Middle frontal gyrus (tissue), 1 donor: ENCODE measurements around the gene IL5.
"Not testable (repeated sequence)": the region's sequence is repeated elsewhere in the genome, so short reads cannot be mapped to it uniquely, and the experiment has no call there.

Experiments used
- DNase-seq: peaks from one replicate; pipeline ENCODE4 v3.0.0-alpha.2; 2015; ENCODE audit warnings: low spot score; ENCODE audit errors: extremely low spot score

IL5 gene

DNA sequence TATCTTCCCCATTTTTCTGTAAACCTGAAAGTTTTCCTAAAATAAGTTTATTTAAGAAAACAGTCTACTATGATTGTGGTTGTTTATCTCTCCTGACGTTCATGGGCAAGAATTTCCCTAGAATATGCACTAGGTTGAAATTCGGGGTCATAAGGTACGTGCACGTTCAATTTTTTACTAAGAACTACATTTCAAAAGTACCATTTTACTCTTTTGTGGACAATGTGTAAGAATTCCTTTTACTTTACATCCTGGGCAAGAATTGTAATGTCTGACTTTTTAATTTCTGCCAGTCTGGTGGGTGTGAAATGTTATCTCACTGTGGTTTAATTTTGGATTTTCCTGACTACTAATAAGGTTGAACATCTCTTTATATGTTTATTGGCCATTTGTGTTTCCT lies 12.4 kb downstream of the IL5 start:
- DNase-seq = no peak

DNA sequence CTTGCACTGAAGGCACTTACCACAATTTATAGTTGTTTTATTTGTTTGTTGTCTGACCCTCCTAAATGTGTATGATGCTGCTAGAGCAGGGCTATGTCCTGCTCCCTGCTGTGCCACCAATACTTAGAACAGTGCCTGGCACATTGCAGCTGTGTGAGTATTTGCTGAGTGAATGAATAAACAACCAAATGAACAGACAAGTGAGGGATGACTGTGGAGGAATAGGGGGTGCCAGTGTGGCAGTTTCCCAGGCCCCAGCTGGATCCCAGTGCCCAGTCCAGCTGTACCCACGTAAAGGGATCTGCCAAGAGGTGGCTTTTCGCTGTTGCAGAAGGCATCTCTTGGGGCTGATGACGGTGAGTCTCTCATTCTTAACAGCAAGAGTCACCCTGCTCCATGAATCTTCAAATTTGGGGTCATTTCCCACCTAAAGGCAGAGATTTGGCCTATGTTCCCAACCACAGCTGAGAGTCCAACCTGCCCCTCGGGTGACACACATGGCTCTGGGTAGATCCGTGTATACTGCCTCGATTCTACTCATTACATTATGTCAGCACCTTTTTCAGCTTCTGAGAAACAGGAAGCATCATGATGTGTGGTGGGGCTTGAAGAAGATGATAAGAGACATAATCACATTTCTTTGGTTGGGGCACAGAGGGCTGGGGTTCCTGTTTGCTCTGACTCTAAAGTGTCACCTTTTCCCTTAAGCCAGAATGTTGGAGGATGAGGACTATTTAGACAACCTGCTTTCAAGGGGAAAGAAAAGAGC lies 14.3 kb downstream of the IL5 start:
- DNase-seq = no peak

DNA sequence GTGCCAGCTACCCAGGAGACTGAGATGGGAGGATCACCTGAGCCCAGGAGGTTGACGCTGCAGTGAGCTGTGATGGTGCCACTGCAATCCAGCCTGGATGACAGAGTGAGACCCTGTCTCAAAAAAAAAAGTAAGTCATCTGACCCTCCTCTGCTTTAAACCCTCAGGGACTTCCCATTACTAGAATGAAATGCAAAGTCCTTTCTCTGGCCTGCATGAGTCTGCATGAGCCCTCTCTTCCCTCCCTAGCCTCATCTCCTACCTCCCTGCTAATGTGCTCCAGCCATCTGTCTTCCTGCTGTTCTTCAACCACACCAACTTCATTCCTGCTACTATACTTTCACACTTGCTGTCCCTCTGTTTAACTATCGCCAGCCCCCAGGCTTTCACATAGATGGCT lies 15.3 kb downstream of the IL5 start:
- no peak for DNase-seq

DNA sequence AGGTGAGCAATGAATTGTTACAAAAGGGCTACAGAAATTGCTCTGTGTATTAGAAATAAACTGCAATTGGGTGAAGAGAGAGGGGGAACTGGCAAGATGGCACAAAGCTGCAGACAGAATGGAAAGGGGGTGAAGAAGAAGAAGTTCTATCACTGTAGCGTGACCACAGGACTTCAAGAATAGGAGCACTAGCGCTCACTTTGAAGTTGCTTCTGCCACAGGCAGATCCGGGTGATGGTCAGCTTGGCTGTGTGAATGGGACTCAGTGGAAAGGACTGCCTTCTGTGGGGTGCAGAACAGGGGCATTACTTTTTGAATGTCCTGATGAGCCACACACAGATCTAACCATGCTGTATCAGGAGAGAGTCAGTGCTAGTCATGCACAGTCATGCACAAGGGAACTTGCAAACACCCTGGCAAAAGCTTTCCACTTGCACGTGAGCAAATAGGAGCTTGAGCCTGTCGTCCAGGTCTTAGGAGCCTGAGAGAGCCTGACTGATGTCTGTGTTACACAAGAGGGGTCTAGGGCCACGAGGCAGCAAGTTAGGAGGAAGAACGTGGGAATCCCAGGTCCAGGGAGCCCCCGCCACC lies 16.3 kb downstream of the IL5 start:
- DNase-seq = no peak

DNA sequence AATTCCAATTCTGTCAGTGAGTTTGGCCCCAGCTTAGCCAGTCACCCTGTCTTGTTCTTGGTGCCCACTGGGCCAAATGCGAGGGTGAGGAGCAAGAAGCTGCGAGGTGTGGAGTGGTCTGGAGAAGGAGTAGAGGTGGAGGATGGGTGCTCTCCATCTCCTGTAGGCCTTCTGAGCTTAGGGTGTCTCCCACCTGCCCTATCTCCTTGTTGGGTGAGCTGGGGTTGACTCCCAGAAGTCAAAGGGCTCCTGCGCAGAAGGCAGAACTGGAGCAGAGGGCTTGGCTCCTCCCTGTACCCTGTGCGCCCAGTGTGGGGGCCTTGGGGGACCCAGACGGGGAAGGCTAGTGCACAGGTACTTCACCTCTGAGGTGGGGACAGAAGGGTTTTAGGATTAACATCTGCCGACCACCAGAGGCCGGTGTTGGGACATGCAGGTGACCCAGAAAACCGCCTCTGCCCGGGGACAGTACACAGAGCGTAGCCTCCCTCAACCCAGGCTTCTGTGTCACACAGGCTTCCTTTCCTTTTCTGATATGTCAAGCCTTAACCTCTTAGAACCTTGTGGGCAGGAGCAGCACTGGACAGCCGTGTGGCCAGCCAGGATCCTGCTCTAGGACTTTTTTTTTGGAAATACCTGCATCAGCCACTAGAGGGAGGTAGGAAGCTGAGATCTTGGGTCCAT lies 16.9 kb downstream of the IL5 start:
- no peak for DNase-seq

DNA sequence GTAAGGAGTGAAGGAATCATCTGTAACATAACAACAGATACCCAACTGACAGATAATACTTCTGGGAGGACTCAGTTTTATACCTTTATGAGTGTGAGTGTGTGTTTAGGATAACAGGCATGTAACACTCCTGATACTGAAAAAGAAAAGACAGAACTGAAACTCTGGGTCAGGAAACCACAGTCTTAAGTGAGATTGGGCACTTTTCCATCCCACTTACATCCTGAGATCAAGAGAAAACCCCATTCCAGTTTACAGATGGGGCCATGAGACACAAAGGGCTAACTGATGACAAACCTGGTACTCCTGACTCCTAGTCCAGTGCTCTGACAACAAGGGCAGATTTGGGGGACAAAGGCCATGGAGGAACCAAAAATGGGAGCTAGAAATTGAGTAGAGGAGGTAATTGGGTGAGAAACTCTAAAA lies 18.0 kb downstream of the IL5 start:
- DNase-seq = no peak

DNA sequence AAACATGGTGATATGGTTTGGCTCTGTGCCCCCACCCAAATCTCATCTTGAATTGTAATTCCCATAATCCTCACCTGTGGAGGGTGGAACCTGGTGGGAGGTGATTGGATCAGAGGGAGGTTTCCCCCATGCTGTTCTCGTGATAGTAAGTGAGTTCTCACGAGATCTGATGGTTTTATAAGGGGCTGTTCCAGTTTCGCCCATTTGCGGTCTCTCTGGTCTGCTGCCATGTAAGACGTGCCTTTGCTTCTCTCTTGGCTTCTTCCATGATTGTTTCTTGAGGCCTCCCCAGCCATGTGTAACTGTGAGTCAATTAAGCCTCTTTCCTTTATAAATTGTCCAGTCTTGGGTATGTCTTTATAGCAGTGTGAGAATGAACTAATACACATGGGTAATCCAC lies 18.4 kb downstream of the IL5 start:
- DNase-seq = not testable (repeated sequence)

DNA sequence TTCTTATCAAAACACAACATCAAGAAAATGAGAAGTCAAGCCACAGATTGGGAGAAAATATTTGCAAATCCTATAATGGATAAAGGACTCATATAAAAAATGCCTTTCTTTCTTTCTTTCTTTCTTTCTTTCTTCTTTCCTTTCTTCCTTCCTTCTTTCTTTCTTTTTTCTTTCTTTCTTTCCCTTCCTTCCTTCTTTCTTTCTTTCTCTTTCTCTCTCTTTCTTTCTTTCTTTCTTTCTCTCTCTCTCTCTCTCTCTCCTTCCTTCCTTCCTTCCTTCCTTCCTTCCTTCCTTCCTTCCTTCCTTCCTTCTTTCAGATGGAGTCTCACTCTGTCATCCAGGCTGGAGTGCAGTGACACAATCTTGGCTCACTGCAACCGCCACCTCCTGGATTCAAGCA lies 21.3 kb downstream of the IL5 start:
- not testable (repeated sequence) for DNase-seq

DNA sequence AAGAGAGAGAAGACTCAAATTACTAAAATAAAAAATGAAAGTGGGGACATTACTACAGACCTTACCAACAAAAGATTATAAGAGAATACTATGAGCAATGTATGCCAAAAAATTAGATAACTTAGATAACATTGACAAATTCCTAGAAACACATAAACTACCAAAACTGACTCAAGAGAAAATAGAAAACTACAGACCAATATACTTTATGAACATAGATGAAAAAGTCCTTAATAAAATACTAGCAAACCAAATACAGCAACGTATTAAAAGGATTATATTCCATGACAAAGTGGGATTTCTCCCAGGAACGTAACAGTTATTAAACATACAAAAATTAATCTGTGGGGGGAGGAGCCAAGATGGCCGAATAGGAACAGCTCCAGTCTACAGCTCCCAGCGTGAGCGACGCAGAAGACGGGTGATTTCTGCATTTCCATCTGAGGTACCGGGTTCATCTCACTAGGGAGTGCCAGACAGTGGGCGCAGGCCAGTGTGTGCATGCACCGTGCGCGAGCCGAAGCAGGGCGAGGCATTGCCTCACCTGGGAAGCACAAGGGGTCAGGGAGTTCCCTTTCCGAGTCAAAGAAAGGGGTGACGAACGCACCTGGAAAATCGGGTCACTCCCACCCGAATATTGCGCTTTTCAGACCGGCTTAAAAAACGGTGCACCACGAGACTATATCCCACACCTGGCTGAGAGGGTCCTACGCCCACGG lies 29.5 kb downstream of the IL5 start:
- not testable (repeated sequence) for DNase-seq

DNA sequence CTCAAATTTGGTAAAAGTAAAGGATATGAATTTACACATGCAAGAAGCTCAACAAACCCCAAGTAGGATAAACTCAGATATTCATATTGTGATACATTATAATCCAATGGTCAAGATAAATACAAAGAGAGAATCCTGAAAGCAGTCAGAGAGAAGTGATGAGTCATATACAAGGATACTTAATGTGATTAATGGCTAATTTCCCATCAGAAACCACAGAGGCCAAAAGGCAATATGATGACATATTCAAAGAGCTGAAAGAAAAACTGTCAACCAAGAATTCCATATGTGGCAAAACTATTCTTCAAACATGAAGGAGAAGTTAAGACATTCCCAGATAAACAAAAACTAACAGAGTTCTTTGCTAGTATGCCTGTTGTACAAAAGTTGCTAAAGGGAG lies 33.2 kb downstream of the IL5 start:
- no peak for DNase-seq

DNA sequence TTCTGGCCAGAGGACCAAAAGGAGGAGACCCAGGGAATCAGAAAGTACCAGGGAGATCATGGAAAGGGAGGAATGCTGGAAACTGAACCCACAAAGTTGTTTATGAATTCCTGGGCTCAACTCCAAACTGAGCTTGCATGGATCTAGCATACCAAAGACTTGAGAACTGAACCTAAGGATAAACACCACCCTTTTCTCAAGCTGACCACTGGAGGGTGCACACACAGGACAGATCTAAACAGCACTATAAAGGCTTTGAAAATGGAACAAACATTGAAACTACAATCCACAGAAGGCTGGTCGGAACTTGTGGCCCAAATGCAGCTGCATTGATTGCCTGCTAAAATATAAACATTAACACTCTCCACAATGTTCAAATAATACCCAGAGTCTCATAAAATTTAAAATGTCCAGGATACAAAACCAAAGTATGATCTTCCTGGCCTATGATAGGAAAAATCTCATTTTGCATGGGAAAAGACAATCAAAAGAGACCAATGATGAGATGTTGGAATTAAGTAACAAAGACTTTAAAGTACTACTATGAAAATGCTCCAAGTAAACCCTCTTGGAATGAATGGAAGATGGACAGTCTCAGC lies 37.1 kb downstream of the IL5 start:
- no peak for DNase-seq

DNA sequence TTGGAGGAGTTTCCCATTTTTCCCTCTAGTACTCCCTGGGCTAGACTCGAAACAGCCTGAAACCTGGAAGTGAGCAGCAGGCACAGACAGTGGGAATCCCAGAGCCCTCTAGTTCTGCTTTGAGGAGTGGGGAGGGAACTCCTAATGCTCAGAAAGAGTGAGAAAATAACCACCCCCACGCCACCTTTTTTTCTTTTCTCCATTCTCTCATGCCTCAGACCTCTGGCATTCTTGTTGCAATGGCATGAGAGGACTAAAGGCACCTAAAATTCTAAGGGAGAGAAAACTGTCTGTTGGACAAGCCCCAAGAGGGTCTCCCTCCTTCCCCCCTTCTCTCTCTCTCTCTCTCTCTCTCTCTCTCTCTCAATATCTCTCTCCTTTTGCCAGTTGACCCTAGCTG lies 37.7 kb downstream of the IL5 start:
- DNase-seq = no peak

DNA sequence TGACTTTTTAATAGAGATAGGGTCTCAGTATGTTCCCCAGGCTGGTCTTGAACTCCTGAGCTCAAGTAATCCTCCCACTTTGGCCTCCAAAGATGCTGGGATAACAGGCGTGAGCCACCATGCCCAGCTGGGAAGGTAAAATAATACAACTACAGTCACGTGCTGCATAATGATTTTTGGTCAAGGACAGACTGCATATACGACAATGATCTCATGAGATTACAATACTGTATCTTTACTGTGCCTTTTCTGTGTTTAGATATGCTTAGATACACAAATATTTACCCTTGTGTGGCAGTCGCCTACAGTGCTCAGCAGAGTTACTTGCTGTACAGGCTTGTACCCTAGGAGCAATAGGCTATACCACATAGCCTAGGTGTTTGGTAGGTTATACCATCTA lies 38.6 kb downstream of the IL5 start:
- no peak for DNase-seq

DNA sequence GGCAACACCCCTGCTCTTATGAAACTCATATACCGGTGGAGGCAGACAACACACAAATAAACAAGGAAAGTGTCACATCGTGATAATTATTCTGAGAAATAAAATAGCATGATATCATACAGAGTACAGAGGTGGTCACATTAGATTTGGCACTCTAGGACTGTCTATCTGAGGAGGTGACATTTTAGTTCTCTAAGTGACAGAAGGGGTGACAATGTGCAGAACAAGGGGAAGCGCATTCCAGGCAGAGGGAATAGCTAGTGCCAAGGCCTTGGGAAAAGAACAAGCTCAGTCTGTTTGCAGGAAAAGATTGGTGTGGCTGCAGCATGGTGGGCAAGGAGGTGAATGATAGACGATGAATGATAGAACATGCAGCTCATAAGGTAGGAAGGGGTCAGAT lies 40.1 kb downstream of the IL5 start:
- DNase-seq = no peak

DNA sequence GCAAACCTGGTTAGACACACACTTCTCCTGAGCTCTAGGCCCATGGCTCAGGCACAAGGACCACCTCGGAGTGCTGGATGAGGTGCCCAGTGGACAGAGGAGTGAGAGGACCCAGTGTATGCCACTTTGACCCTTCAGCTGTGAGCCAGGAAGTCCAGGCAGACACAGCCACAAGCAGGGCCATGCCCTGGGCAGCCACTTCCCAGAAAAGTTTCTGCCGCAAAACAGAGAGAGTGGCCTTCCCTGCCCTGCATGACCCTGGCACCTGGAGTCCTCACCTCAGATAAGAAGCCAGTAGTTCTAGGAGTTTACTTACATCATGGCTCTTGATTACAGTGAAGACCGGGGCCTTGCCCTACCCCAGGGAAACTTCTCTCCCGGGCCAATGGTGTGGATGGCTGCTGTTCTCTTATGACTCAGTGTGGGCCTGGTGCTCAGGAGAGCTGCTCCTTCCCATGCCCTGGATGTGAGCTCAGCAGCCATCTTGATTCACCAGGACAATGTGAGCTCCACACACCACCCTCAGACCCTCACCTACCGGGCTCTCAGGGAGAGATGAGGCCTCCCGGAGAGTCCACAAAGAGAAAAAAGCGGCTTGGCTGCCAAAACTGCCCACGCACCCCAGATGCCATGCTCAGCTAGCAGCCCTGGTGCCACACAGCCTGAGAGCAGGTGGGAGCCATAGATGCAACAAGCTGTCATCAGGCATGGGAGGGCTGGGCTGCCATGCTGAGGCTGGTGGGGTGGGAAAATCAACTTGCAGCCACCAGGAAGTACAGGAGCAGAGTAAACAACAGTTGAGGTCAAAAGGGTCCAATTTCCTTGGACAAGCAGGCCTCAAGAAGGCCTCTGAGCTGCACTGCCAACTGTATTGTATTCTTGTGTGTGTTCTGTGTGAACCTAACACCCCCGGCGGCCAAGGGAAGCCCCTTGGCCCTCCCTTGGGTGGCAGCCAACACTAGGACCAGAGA lies 41.1 kb downstream of the IL5 start:
- no peak for DNase-seq

DNA sequence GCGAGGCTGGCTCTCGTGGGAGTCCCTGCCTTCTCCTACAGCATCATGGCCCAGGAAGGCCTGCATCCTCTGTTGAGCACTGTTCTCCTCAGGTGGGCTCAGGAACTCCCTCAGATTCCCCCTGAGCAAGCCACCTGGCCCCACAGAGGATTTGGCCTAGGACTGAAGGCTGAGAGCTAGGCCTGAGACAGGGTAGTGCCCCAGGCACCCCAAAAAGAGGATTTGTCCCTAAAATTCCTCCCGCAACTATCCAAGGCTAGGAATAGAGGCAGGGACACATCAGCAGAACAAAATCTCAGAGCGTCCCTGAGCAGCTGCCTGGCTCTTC lies 41.7 kb downstream of the IL5 start:
- DNase-seq = no peak

DNA sequence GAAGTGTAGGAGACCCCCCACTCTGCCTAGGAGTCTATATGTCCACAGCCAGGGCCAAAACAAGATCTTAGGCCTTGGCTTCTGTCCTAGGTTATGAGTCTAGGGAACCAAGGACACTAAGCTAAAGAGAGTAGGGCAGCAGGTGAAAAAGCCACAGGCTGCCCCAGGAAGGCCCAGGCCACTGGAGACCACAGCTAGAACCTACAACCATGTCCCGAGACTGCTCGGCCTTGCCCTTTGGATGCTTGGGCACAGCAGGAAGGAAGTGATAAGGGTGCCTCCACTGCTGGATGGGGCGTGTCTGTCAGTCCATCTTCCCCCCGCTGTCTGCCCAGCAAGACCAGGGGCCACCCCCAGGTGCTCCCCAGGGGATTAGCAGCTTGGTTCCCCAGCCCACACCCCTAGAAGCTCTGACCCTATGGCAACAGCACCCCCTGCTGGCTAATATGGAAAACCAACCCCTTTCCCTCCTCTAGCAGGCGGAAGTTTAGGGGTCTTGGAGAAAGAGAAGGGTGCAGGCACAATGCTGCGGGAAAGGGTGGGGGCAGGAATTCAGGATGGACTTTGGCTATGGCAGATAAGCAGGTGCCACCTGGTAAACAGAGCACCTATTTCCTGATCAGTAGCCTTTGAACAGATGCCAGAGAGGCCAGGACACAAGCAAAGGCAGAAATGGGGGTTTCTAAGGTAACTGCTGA lies 42.2 kb downstream of the IL5 start:
- peak; percentile 35 for DNase-seq

DNA sequence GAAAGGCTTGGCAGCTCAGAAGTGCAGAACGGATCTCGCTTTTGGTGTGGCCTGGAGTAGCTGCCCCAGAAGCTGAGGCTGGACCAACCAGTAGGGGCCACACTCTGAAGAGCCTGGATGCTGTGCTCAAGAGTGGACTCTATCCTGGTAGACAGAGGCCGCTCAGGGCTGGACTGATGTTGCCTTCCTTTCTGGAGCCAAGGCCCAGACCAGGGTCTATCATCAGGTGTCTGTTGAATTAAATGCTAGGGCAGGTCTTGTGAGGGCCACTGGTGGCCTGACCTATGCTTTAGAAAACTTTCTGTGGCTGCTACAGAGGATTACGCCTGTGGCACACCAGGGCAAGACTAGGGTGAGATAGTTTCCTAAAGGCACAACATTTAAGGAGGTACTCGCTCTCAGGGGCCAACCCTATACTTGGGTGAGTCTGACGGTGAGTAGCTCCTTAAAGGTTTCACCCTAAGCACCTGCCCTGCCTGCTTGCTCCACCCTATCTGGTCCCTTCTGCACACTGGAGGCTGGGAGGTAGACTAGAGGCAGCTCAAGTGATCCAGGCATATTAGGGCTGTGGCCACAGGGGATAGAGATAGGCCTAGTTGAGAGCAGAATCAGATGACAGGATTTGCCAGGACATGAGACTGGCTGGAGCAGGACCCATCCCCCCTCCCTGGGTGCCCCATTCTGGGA lies 42.9 kb downstream of the IL5 start:
- DNase-seq = no peak

DNA sequence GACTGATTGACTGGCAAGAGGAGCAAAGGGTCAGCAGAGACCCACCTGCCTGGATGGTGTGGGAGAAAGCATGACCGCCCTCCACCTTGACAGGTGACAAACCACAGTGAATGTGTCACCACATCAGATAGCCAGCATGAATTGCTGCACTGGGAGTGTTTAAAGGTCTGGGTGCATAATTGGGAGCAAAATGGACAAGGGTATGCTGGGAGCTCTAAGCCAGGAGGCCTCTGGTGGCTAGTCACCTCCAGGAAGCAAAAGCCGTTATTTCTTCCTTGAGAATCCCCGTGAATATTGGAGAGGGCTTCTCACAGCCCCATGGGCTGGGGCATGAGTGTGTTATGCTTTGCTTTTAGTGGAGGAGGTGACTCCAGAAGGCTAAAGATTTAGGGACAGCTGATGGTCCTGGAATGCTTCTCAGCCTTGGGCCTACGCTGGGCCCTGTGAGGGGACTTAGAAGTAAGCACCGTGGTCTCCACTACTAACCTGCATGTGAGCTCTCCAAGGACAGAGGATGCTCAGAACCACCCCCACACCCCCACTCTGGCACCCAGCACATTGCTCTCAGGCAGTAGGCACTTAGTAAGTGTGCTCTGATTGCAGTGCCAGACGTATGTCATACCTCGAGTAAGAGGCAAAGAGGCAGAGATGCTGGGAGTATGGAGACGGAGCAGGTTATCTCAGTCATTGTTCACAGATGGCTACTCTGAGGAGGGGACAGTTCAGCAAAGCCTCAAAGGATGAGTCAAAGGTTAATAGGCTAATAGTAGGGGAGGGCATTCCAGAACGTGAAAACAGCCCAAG lies 43.7 kb downstream of the IL5 start:
- no peak for DNase-seq
